H9 (cell line): ENCODE measurements around the gene ITSN2. TPM values are rescaled to one million over a fixed set of nuclear protein-coding genes. Genes with fewer than 3 reads are reported as not detected.

ENCODE experiments used
- DNase-seq: peaks from one replicate; pipeline ENCODE4 v3.0.0-alpha.2; 2017
- H2AFZ ChIP-seq: one replicate; pipeline ENCODE4 v1.6.1; 2013; ENCODE audit warnings: mild to moderate bottlenecking, low read length, control low read depth, moderate library complexity
- H2AK5ac ChIP-seq: 2 replicates; pipeline ENCODE4 v1.6.1; 2013; ENCODE audit warnings: low read length, control low read depth, mixed read lengths; ENCODE audit not compliant: insufficient read length
- H2BK120ac ChIP-seq: one replicate; pipeline ENCODE4 v1.6.1; 2013; ENCODE audit warnings: low read depth, mild to moderate bottlenecking, low read length, control low read depth, inconsistent platforms; ENCODE audit not compliant: poor library complexity, severe bottlenecking
- H2BK12ac ChIP-seq: 2 replicates; pipeline ENCODE4 v1.6.1; 2013; ENCODE audit warnings: low read length, control low read depth, mixed read lengths, low read depth; ENCODE audit not compliant: insufficient read length
- H2BK15ac ChIP-seq: 2 replicates; pipeline ENCODE4 v1.6.1; 2013; ENCODE audit warnings: low read depth, low read length, control low read depth
- H2BK20ac ChIP-seq: one replicate; pipeline ENCODE4 v1.6.1; 2013; ENCODE audit warnings: low read depth, mild to moderate bottlenecking, low read length, control low read depth, inconsistent platforms; ENCODE audit not compliant: poor library complexity, severe bottlenecking
- H2BK5ac ChIP-seq: 2 replicates; pipeline ENCODE4 v1.6.1; 2013; ENCODE audit warnings: low read length, control low read depth, mixed read lengths; ENCODE audit not compliant: insufficient read length
- H3K14ac ChIP-seq: 2 replicates; pipeline ENCODE4 v1.6.1; 2013; ENCODE audit warnings: low read length, control low read depth; ENCODE audit not compliant: insufficient read depth
- H3K18ac ChIP-seq: 2 replicates; pipeline ENCODE4 v1.6.1; 2013; ENCODE audit warnings: low read depth, mild to moderate bottlenecking, mixed read lengths, low read length, control low read depth; ENCODE audit not compliant: insufficient read length
- H3K23ac ChIP-seq: 2 replicates; pipeline ENCODE4 v1.6.1; 2013; ENCODE audit warnings: low read length, control low read depth, mixed read lengths, low read depth; ENCODE audit not compliant: insufficient read length
- H3K23me2 ChIP-seq: 2 replicates; pipeline ENCODE4 v1.6.1; 2013; ENCODE audit warnings: low read depth, mild to moderate bottlenecking, mixed read lengths, low read length, control low read depth; ENCODE audit not compliant: insufficient read length, poor library complexity, severe bottlenecking
- H3K27ac ChIP-seq: 2 replicates; pipeline ENCODE4 v1.5.1; 2013; ENCODE audit warnings: low read length, control low read depth, mixed read lengths, low read depth; ENCODE audit not compliant: insufficient read length
- H3K27me3 ChIP-seq: 2 replicates; pipeline ENCODE4 v1.6.1; 2013; ENCODE audit warnings: low read length, control low read depth, inconsistent platforms; ENCODE audit not compliant: insufficient read depth
- H3K4ac ChIP-seq: 2 replicates; pipeline ENCODE4 v1.6.1; 2013; ENCODE audit warnings: low read depth, mild to moderate bottlenecking, control low read depth, inconsistent platforms, low read length, moderate library complexity
- H3K4me1 ChIP-seq: 2 replicates; pipeline ENCODE4 v1.6.1; 2013; ENCODE audit warnings: low read length, control low read depth, inconsistent platforms; ENCODE audit not compliant: insufficient read depth
- H3K4me2 ChIP-seq: 2 replicates; pipeline ENCODE4 v1.6.1; 2013; ENCODE audit warnings: low read length, control low read depth, mixed read lengths; ENCODE audit not compliant: insufficient read length, insufficient read depth
- H3K56ac ChIP-seq: 2 replicates; pipeline ENCODE4 v1.6.1; 2013; ENCODE audit warnings: low read depth, mild to moderate bottlenecking, mixed read lengths, low read length, control low read depth; ENCODE audit not compliant: insufficient read length
- H3K79me1 ChIP-seq: 2 replicates; pipeline ENCODE4 v1.6.1; 2013; ENCODE audit warnings: low read depth, mild to moderate bottlenecking, moderate library complexity, low read length, control low read depth, inconsistent platforms; ENCODE audit not compliant: insufficient read depth, poor library complexity, severe bottlenecking
- H3K79me2 ChIP-seq: 2 replicates; pipeline ENCODE4 v1.6.1; 2013; ENCODE audit warnings: low read length, control low read depth, inconsistent platforms; ENCODE audit not compliant: insufficient read depth
- H3K9ac ChIP-seq: 2 replicates; pipeline ENCODE4 v1.6.1; 2013; ENCODE audit warnings: low read length, control low read depth, mixed read lengths; ENCODE audit not compliant: insufficient read length; ENCODE audit errors: extremely low read depth
- H3K9me3 ChIP-seq: one replicate; pipeline ENCODE4 v1.6.1; 2013; ENCODE audit warnings: low read depth, low read length, inconsistent platforms; ENCODE audit not compliant: control insufficient read depth
- H3T11ph ChIP-seq: one replicate; pipeline ENCODE4 v1.6.1; 2013; ENCODE audit warnings: mild to moderate bottlenecking, low read length, control low read depth, inconsistent platforms
- H4K20me1 ChIP-seq: one replicate; pipeline ENCODE4 v1.6.1; 2013; ENCODE audit not compliant: control insufficient read depth, insufficient read length, insufficient read depth
- H4K5ac ChIP-seq: 2 replicates; pipeline ENCODE4 v1.6.1; 2013; ENCODE audit warnings: low read depth, mild to moderate bottlenecking, mixed read lengths, low read length, control low read depth; ENCODE audit not compliant: insufficient read length
- H4K8ac ChIP-seq: replicated peaks from 2 replicates; pipeline ENCODE4 v1.6.1; 2013; ENCODE audit warnings: low read length, control low read depth, mixed read lengths, low read depth; ENCODE audit not compliant: insufficient read length
- H4K91ac ChIP-seq: 2 replicates; pipeline ENCODE4 v1.6.1; 2013; ENCODE audit warnings: low read depth, mild to moderate bottlenecking, moderate library complexity, mixed read lengths, low read length, control low read depth; ENCODE audit not compliant: insufficient read length
- H3K27ac Mint-ChIP-seq, 3 experiments: 2 replicates in 2 of 3; 3 replicates in 1 of 3; pipeline ENCODE4 v1.8.0; 2020 to 2021; ENCODE audit warnings: mixed read lengths in 3 of 3, mild to moderate bottlenecking in 1 of 3, moderate library complexity in 1 of 3
- H3K27me3 Mint-ChIP-seq: 2 replicates; pipeline ENCODE4 v1.8.0; 2021; ENCODE audit warnings: low read depth, mild to moderate bottlenecking, moderate library complexity, mixed read lengths
- H3K36me3 Mint-ChIP-seq, 3 experiments: 2 replicates in 2 of 3; 3 replicates in 1 of 3; pipeline ENCODE4 v1.8.0; 2020 to 2021; ENCODE audit warnings: low read depth in 3 of 3, mixed read lengths in 3 of 3; ENCODE audit not compliant: insufficient read depth in 1 of 3
- H3K4me1 Mint-ChIP-seq, 2 experiments: 2 replicates each; pipeline ENCODE4 v1.8.0; 2020; ENCODE audit warnings: mixed read lengths in 2 of 2
- H3K4me3 Mint-ChIP-seq, 2 experiments: 2 replicates in 1 of 2; 3 replicates in 1 of 2; pipeline ENCODE4 v1.8.0; 2020 to 2021; ENCODE audit warnings: mild to moderate bottlenecking in 2 of 2, mixed read lengths in 2 of 2, moderate library complexity in 1 of 2
- H3K9me3 Mint-ChIP-seq, 2 experiments: 2 replicates in 1 of 2; 3 replicates in 1 of 2; pipeline ENCODE4 v1.8.0; 2020; ENCODE audit warnings: mild to moderate bottlenecking in 2 of 2, mixed read lengths in 2 of 2, moderate library complexity in 1 of 2
- WGBS: extraction: QIAGEN DNeasy Blood & Tissue Kit; methylation state at CpG from one replicate; pipeline ENCODE4 v1.1.7; 2013; ENCODE audit warnings: missing lambda C conversion rate, low lambda C conversion rate, mixed read lengths; ENCODE audit not compliant: insufficient read length; ENCODE audit errors: extremely low coverage; 5-methylcytosine and 5-hydroxymethylcytosine counted together
- total RNA-seq: library from RNA; stranded (reverse); gene quantifications from 2 replicates; pipeline ENCODE4 v1.2.1, GENCODE V29; 2021
- TF ChIP-seq, protein P1 (sequence below): fragments of 200-600 bp; sonication (generic); conservative IDR thresholded peaks from 3 replicates; pipeline ENCODE4 v1.8.0; 2021; ENCODE audit warnings: antibody characterized with exemption, mild to moderate bottlenecking

The ITSN2 gene
- total RNA-seq, 1 experiment from 2014 or later, result 17.0 TPM

DNA sequence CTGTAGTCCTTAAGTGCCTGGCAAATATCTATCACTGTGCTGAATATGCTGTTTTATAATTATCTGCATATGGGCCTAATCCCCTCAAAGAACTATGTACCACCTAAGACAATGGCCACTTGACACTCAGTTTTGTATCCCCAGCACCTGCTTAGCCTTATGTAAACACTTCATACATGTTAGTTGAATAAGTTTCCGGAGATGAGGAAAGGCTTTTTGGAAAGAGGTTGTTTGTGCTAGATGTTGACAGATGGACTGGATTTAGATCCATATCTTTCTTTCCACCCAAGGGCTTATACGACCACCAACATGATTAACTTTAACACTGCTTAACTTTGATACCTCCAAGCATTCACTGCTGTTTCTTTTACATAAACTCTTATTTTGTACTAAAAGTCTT, 122.2 kb downstream of the ITSN2 start:
- H3K4ac ChIP-seq, result no peak overlapping the region
- H3K4me1 ChIP-seq, result no peaks in the 10 kb centered on the region
- no peak overlapping the region for H2BK5ac ChIP-seq
- no peaks in the 10 kb centered on the region for H3K27me3 ChIP-seq
- no peak overlapping the region for H4K8ac ChIP-seq
- no peak for DNase-seq
- no peak overlapping the region for H2BK12ac ChIP-seq
- H3K79me1 ChIP-seq, result no peaks in the 10 kb centered on the region
- no peak overlapping the region for H3K4me2 ChIP-seq
- no peak overlapping the region for H3K56ac ChIP-seq
- H3T11ph ChIP-seq, result no peak overlapping the region
- WGBS, result no CpG with 5 or more reads among the region's 2 CpGs
- no peak overlapping the region for H3K18ac ChIP-seq
- H3K14ac ChIP-seq, result no peak overlapping the region
- TF ChIP-seq, protein P1, sequence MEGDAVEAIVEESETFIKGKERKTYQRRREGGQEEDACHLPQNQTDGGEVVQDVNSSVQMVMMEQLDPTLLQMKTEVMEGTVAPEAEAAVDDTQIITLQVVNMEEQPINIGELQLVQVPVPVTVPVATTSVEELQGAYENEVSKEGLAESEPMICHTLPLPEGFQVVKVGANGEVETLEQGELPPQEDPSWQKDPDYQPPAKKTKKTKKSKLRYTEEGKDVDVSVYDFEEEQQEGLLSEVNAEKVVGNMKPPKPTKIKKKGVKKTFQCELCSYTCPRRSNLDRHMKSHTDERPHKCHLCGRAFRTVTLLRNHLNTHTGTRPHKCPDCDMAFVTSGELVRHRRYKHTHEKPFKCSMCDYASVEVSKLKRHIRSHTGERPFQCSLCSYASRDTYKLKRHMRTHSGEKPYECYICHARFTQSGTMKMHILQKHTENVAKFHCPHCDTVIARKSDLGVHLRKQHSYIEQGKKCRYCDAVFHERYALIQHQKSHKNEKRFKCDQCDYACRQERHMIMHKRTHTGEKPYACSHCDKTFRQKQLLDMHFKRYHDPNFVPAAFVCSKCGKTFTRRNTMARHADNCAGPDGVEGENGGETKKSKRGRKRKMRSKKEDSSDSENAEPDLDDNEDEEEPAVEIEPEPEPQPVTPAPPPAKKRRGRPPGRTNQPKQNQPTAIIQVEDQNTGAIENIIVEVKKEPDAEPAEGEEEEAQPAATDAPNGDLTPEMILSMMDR, result no peak
- H2AFZ ChIP-seq, result no peak overlapping the region
- no peak overlapping the region for H3K27ac ChIP-seq
- no peak overlapping the region for H2BK20ac ChIP-seq
- H3K9me3 ChIP-seq, result no peaks in the 10 kb centered on the region
- H3K27me3 Mint-ChIP-seq, result no peaks in the 10 kb centered on the region
- no peak overlapping the region; a peak in 1 of 7 replicates for H3K27ac Mint-ChIP-seq
- H3K36me3 Mint-ChIP-seq, result no peaks in the 10 kb centered on the region
- H4K20me1 ChIP-seq, result no peaks in the 10 kb centered on the region
- H2BK15ac ChIP-seq, result no peak overlapping the region
- no peak overlapping the region for H2AK5ac ChIP-seq
- H4K5ac ChIP-seq, result no peak overlapping the region
- H3K9ac ChIP-seq, result no peak overlapping the region
- H4K91ac ChIP-seq, result no peak overlapping the region
- H3K9me3 Mint-ChIP-seq, result no peaks in the 10 kb centered on the region
- no peaks in the 10 kb centered on the region for H3K79me2 ChIP-seq
- no peak overlapping the region for H2BK120ac ChIP-seq
- H3K4me3 Mint-ChIP-seq, result no peak overlapping the region
- no peak overlapping the region for H3K23ac ChIP-seq
- H3K23me2 ChIP-seq, result no peaks in the 10 kb centered on the region
- peaks cover 2 to 3% of the 10 kb centered on the region in 2 experiments for H3K4me1 Mint-ChIP-seq
